ENCODE measurements around the gene PPP3R1. TPM values are rescaled to one million over a fixed set of nuclear protein-coding genes. Genes with fewer than 3 reads are reported as not detected.

The PPP3R1 gene
- total RNA-seq, 1 donor from 2014 or later, result 14.5 TPM

DNA sequence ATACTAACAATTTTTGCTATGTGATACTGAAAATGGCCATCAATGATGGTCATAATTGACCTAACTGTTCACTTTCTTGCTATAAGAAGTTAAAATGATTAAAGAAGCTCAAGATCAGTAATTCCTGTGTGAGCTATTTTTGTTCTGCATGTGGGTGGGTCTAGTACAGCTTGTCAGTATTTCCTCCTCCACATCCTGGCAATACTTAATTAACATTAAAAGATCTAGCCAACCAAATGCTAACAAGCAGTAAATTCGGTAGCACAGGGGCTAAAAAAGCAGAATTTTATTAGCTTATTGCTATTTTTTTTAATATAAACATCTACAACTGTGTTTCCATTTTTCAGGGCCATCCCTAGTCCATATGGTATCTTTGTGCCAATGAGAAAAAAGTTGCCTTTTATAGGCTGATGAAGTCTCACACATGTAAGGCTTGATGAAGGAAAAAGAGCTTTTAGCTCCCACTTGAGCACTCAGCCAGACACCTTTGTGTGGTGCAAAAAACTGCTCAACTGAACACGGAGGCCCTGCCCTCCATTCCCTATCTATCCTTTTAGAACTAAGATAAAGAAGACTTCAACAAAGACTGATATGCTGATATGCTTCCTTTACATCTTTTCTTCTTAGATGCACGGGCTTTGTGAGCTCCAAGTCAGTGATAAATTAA is 99.5 kb downstream of the PPP3R1 start:
- H3K4me3 ChIP-seq (ENCODE audit: low read depth, low read length), result no peak overlapping the region
- DNase-seq (ENCODE audit: low read depth), result no peak
- TF ChIP-seq, protein P1, sequence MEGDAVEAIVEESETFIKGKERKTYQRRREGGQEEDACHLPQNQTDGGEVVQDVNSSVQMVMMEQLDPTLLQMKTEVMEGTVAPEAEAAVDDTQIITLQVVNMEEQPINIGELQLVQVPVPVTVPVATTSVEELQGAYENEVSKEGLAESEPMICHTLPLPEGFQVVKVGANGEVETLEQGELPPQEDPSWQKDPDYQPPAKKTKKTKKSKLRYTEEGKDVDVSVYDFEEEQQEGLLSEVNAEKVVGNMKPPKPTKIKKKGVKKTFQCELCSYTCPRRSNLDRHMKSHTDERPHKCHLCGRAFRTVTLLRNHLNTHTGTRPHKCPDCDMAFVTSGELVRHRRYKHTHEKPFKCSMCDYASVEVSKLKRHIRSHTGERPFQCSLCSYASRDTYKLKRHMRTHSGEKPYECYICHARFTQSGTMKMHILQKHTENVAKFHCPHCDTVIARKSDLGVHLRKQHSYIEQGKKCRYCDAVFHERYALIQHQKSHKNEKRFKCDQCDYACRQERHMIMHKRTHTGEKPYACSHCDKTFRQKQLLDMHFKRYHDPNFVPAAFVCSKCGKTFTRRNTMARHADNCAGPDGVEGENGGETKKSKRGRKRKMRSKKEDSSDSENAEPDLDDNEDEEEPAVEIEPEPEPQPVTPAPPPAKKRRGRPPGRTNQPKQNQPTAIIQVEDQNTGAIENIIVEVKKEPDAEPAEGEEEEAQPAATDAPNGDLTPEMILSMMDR (conservative IDR thresholded peaks at IDR 0.05; ENCODE audit: low read depth, low read length), result no peak

DNA sequence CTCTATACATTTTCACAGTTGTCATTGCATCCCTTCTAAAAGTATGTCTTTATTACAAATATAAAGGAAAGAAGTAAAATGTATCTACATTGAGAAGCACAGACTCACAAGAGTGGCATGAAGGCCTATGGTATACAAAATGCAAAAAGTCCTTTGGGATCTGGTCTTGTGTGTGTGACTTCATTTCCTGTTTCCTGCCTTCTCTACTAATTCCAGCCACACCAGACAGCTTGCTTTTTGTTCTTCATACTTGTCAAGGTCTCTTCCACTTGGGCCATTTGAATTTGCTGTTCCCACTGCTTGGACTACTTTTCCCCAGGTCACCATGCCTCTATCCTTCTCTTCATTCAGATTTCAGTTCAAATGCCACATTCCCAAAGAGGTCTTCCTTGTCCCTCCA is 101.3 kb downstream of the PPP3R1 start:
- DNase-seq (ENCODE audit: low read depth), result no peak
- no peak overlapping the region for H3K4me3 ChIP-seq (ENCODE audit: low read depth, low read length)
- TF ChIP-seq, protein P1 (conservative IDR thresholded peaks at IDR 0.05; ENCODE audit: low read depth, low read length), result no peak

DNA sequence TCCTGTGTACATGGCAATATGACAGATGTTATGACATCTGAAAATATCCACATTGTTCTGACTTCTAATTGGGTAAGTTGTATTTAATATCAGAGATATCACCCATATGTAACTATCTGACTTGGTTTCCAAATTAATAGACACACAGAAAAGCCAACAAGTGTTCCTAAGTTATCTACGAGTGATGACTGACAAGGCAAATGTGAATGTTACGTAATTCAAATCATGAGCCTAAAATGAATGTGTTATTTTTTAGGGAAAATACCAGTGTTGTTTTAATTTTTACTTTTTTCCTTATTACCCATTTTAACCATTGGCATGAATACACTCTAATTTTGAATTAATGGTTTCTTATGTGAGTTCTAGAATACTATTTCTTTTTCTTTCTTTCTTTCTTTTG is 110.5 kb downstream of the PPP3R1 start:
- TF ChIP-seq, protein P1 (conservative IDR thresholded peaks at IDR 0.05; ENCODE audit: low read depth, low read length), result no peak
- H3K4me3 ChIP-seq (ENCODE audit: low read depth, low read length), result no peak overlapping the region
- DNase-seq (ENCODE audit: low read depth), result no peak

DNA sequence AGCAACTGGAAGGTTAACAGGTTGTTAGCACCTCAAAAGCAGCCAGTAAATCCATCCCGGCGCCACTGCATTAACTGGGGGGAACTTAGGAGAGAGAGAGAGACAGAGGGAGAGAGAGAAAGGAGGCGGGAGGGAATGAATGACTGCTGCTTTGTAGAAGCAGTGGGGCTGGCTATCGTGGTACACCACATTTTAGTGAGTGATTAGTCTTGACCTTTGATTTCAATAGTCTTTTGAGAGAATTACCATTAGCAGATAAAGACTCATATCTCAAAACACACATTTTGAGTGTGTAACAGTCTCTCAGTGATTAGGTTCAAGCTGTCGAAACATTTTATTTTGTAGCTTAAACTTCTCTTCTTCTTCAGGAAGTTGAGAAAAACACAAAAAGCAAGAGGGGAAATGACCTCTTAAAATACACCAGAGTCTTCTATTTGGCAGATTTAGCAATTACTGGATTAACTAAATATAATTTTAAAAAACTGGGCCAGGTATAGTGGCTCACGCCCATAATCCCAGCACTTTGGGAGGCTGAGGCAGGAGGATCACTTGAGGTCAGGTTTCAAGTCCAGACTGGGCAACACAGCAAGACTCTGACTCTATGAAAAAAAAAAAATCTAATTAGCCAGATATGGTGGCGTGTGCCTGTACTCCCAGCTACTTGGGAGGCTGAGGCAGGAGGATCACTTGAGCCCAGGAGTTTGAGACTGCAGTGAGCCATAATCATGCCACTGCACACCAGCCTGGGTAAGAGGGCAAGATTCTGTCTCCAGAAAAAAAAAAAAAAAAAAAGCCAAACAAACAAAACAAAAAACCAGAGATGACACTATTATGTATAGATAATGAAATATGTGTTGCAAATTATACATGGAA is 116.6 kb downstream of the PPP3R1 start:
- TF ChIP-seq, protein P1 (conservative IDR thresholded peaks at IDR 0.05; ENCODE audit: low read depth, low read length), result no peak
- no peak for DNase-seq (ENCODE audit: low read depth)
- H3K4me3 ChIP-seq (ENCODE audit: low read depth, low read length), result no peak overlapping the region

DNA sequence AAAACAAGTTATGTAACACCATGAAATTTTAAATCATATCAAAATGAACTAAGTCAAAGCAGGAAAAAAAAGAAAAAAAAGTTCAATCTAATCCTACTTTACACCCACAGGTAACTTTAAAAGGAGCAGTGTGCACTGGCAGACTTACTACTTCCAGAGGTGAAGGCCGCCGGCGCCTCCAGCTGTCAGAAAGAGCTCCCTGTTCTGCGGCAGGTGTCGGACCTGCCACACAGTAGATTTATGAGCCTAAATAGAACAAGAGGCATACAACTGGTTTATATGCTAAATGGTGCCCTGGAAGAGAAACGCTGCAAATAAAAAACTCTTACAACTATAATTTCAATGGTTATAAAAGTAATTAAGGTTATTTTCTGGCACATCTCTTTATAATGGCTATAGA is 117.8 kb downstream of the PPP3R1 start:
- TF ChIP-seq, protein P1 (conservative IDR thresholded peaks at IDR 0.05; ENCODE audit: low read depth, low read length), result no peak

DNA sequence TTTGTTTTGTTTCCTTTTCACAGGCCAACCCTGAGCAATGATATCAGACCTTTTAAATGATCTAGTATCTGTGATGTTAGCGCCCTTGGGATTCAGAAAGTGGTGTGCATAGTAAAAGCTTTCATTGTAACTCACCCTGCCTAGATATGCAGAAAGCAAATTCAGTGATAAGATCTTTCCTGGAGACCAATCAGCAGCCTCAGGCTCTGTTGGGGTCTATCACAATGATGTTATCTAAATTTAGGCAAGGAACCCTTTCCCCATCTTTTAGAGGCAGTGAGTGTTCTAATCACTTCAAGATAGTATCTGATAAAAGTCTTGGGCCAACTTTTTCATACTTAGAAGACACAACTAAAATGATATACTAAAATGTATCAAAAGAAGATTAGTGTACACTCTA is 118.2 kb downstream of the PPP3R1 start:
- DNase-seq (ENCODE audit: low read depth), result no peak
- TF ChIP-seq, protein P1 (conservative IDR thresholded peaks at IDR 0.05; ENCODE audit: low read depth, low read length), result no peak
- no peak overlapping the region for H3K4me3 ChIP-seq (ENCODE audit: low read depth, low read length)

More for the DNA sequence above, 117.8 kb downstream of the PPP3R1 start:
- no peak for DNase-seq (ENCODE audit: low read depth)
- H3K4me3 ChIP-seq (ENCODE audit: low read depth, low read length), result no peak overlapping the region

Other genes with a start within 250 kb of the PPP3R1 start
- 29.8 and 34.5 TPM in 2 replicates for gene C1D, start 189.5 kb downstream of the PPP3R1 start, total RNA-seq
- gene PNO1, start 94.6 kb downstream of the PPP3R1 start, total RNA-seq, result 17.5 and 43.0 TPM in 2 replicates
- 17.5 and 29.8 TPM in 2 replicates for gene CNRIP1, start 67.4 kb upstream of the PPP3R1 start, total RNA-seq
- not detected in 2 replicates for gene PLEK, start 112.8 kb upstream of the PPP3R1 start, total RNA-seq
- 0.94 and 1.5 TPM in 2 replicates for gene FBXO48, start 214.8 kb upstream of the PPP3R1 start, total RNA-seq
- 2.3 and 5.1 TPM in 2 replicates for gene APLF, start 215.1 kb upstream of the PPP3R1 start, total RNA-seq